H1 (cell line): ENCODE results near the gene TTC27. TPM values are rescaled to one million over a fixed set of nuclear protein-coding genes. Genes with fewer than 3 reads are reported as not detected.

ENCODE experiments used
- BCL11A ChIP-seq, 2 experiments: IDR thresholded peaks; one replicate each; pipeline ENCODE4 v1.6.1; 2011; ENCODE audit warnings: low read depth in 2 of 2, low read length in 2 of 2, mild to moderate bottlenecking in 2 of 2
- CHD2 ChIP-seq: IDR thresholded peaks from 2 replicates; pipeline ENCODE4 v1.6.1; 2012; ENCODE audit warnings: low read length, improper control_type of control experiment
- CREB1 ChIP-seq: IDR thresholded peaks from 2 replicates; pipeline ENCODE4 v1.6.1; 2012; ENCODE audit warnings: inconsistent platforms
- CTCF ChIP-seq, 3 experiments: IDR thresholded peaks; 1 replicate in 2 of 3; 2 replicates in 1 of 3; pipeline versions ENCODE4 v1.5.1 to v1.6.1; 2011; ENCODE audit warnings: low read length in 3 of 3, mild to moderate bottlenecking in 3 of 3, inconsistent platforms in 2 of 3, low read depth in 1 of 3, moderate library complexity in 1 of 3; ENCODE audit not compliant: insufficient read depth in 1 of 3; ENCODE audit errors: control extremely low read depth in 1 of 3
- EGR1 ChIP-seq: IDR thresholded peaks from 2 replicates; pipeline ENCODE4 v1.6.1; 2011; ENCODE audit warnings: low read depth, low read length, borderline replicate concordance
- MAFK ChIP-seq: IDR thresholded peaks from 2 replicates; pipeline ENCODE4 v1.6.1; 2012; ENCODE audit warnings: low read depth, mild to moderate bottlenecking, improper control_type of control experiment, low read length
- RAD21 ChIP-seq, 2 experiments: IDR thresholded peaks in 1 of 2; conservative IDR thresholded peaks in 1 of 2; 2 replicates each; pipeline ENCODE4 v1.6.1; 2011; ENCODE audit warnings: low read depth in 2 of 2, low read length in 2 of 2, improper control_type of control experiment in 1 of 2, inconsistent platforms in 1 of 2, mild to moderate bottlenecking in 1 of 2, moderate library complexity in 1 of 2
- polyA plus RNA-seq, 7 experiments: library from polyadenylated mRNA; depleted of rRNA in 3 of 7; stranded (reverse) in 5 of 7; unstranded in 2 of 7; fragments of >200 nt in 5 of 7; fragments of 200-250 nt in 2 of 7; gene quantifications; 1 replicate in 5 of 7; 2 replicates in 1 of 7; 4 replicates in 1 of 7; pipeline versions ENCODE4 v1.2.1 to v1.2.3, GENCODE V29; 2011 to 2013; ENCODE audit warnings: missing spikeins in 2 of 7, mixed read lengths in 2 of 7
- total RNA-seq: library from RNA; stranded (reverse); fragmentation: NEBNext Ultra II Directional; extraction: Animal tissue kit (Norgen Biotek cat#: 25700); gene quantifications from 2 replicates; pipeline ENCODE4 v1.2.1, GENCODE V29; 2021

Gene TTC27
- total and polyA plus RNA-seq, 2 of the 8 experiments (the other 6 are each of a cell fraction or from before 2014, with no cell fraction given): 13.8 to 29.1 TPM

GRCh38 chr2:32801741-32802140 is 173.9 kb downstream of the TTC27 start (continued):
- TF ChIP-seq CTCF (IDR thresholded peaks at IDR 0.05; ENCODE audit: control extremely low read depth in 1 of 3, insufficient read depth in 1 of 3, low read depth in 1 of 3, low read length in 3 of 3) (no peak), BCL11A (IDR thresholded peaks at IDR 0.05; ENCODE audit: low read depth in 2 of 2, low read length in 2 of 2) (no peak), CHD2 (no peak), EGR1 (no peak), RAD21 (IDR thresholded peaks at IDR 0.05 in 1 of 2, conservative IDR thresholded peaks at IDR 0.05 in 1 of 2; ENCODE audit: low read depth in 2 of 2, low read length in 2 of 2) (no peak), CREB1 (no peak), MAFK (no peak)
